ENCODE data around the gene GBE1. TPM values are rescaled to one million over a fixed set of nuclear protein-coding genes. Genes with fewer than 3 reads are reported as not detected.
A peak's percentile ranks its signal among the peaks of the same experiment; 100 is the strongest.

The GBE1 gene
- total and polyA plus RNA-seq, 9 of the 15 experiments (the other 6 are each of a cell fraction or from before 2014, with no cell fraction given): 7.9 to 25.6 (median 13.1) TPM

DNA sequence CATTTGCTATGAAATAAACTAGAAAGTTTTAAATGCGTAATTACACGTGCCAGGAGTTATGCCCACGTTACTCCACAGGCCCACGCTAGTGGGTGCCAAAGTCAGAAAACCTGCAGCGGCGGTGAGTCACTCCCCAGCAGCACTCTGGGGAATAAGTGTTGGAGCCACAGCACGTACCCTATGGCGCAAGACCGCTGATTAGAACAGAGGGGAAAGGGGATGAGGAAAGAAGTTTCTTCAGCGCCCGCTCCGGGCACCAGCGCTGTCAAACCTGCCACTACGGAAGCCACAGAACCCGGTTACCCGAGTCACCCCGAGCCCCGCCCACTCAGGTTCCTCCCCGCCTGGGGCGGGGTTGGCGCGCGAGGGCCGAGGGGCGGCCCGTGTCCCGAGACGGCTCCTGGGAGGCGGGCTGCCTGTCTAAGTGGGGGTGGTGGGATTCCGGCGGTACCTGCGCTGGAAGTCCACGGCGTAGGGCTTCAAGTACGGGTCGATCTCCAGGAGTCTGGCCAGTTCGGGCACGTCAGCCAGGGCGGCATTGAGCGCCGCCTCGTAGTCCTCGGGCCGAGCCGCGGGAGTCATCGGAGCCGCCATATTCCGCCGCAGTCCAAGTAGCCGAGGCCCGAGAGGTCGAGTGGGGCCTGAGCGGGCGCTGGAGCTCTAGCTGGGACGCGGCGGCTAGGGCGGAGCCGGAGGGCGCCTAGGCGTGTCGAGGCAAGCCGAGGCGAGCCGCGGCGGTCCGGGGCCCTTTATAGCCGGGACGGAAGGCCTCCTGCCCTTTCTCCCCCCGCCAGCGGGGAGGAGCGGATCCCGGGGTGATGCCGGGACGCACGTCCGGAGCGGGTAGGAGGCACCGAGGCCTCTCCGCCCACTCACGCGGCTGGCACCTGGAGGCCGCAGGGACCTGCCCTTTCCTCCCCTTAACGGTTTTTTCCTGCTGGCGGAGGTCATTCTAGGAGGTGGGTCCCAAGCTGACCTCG lies at the start of gene GBE1 (continued):
- TF ChIP-seq ZFP1 (CRISPR knock-in tag; IDR thresholded peaks at IDR 0.05): no peak
- no peak for TF ChIP-seq JUNB (CRISPR knock-in tag; conservative IDR thresholded peaks at IDR 0.05)
- TF ChIP-seq ZBTB1 (CRISPR knock-in tag; IDR thresholded peaks at IDR 0.05; ENCODE audit: borderline replicate concordance, low read depth): no peak
- peak; percentile 76; the same call in 1 of the 2 replicates for TF ChIP-seq SMAD4 (CRISPR knock-in tag; conservative IDR thresholded peaks at IDR 0.05)
- no peak for TF ChIP-seq GTF2A2 (tag; IDR thresholded peaks at IDR 0.05)
- TF ChIP-seq NONO (IDR thresholded peaks at IDR 0.05; ENCODE audit: low read depth in 2 of 2, low read length in 1 of 2): peak in 1 of 2 experiments; percentile 67; a peak in 2 of 4 replicates
- TF ChIP-seq ZNF282 (CRISPR knock-in tag; IDR thresholded peaks at IDR 0.05): no peak
- no peak for TF ChIP-seq ZNF121 (CRISPR knock-in tag; conservative IDR thresholded peaks at IDR 0.05)
- no peak for TF ChIP-seq MCM5 (IDR thresholded peaks at IDR 0.05; ENCODE audit: low read depth)
- TF ChIP-seq DACH1 (IDR thresholded peaks at IDR 0.05; ENCODE audit: partially characterized antibody): no peak
- peak in 1 of 2 experiments; percentile 83; a peak in 3 of 4 replicates for TF ChIP-seq ZMIZ1 (IDR thresholded peaks at IDR 0.05; ENCODE audit: low read depth in 2 of 2, low read length in 2 of 2)
- TF ChIP-seq SETDB1 (IDR thresholded peaks at IDR 0.05; ENCODE audit: low read length): no peak
- TF ChIP-seq MTA3 (IDR thresholded peaks at IDR 0.05; ENCODE audit: borderline replicate concordance): no peak; the same call in 1 of the 2 replicates
- TF ChIP-seq USF1 (CRISPR knock-in tag; IDR thresholded peaks at IDR 0.05): no peak
- TF ChIP-seq NFATC3 (IDR thresholded peaks at IDR 0.05): no peak
- no peak for TF ChIP-seq FOXA3 (CRISPR knock-in tag; conservative IDR thresholded peaks at IDR 0.05 in 1 of 2, IDR thresholded peaks at IDR 0.05 in 1 of 2)
- peak; percentile 97 for TF ChIP-seq RBBP5 (IDR thresholded peaks at IDR 0.05; ENCODE audit: borderline replicate concordance, insufficient read depth, low read length, poor library complexity, severe bottlenecking)
- no peak for TF ChIP-seq DIDO1 (tag; IDR thresholded peaks at IDR 0.05; ENCODE audit: low read depth)
- no peak for TF ChIP-seq COPS2 (conservative IDR thresholded peaks at IDR 0.05)
- no peak for TF ChIP-seq KHSRP (IDR thresholded peaks at IDR 0.05)
- no peak for TF ChIP-seq HDAC2 (IDR thresholded peaks at IDR 0.05)
- TF ChIP-seq CHD2 (IDR thresholded peaks at IDR 0.05; ENCODE audit: low read depth, low read length): no peak
- TF ChIP-seq NRF1 (conservative IDR thresholded peaks at IDR 0.05 in 1 of 2, IDR thresholded peaks at IDR 0.05 in 1 of 2): peak; percentile 36 to 49; a peak in 2 of 4 replicates
- TF ChIP-seq NR2C1 (IDR thresholded peaks at IDR 0.05): no peak
- peak; percentile 62; the same call in 1 of the 2 replicates for TF ChIP-seq NR2C1 (tag; IDR thresholded peaks at IDR 0.05)
